Measurements from ENCODE around the gene AKR1E2. TPM values are rescaled to one million over a fixed set of nuclear protein-coding genes. Genes with fewer than 3 reads are reported as not detected.

Gene AKR1E2
- total RNA-seq, 4 donors from 2014 or later, result 7.1 to 14.1 (median 12.2) TPM

DNA sequence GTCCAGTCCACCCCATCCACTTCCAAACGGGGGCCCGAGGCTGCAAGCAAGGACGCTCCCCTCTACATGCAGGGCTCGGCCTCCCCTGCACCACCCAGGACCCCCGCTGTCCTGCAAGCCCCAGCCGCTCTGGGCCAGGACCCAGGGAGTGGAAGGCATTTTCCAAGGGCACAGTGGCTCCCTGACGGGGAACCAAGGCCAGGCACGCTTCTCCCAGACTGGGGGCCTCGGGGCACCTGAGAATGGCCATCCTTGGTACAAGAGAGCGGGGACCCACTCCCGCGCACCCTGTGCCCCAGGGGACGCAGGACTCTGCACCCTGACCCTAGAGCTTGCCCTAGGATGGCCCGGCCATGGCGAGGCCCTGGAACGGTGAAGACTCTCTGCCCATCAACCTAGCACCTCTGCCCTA, 545 bp upstream of the AKR1E2 start:
- TF ChIP-seq, protein P1, sequence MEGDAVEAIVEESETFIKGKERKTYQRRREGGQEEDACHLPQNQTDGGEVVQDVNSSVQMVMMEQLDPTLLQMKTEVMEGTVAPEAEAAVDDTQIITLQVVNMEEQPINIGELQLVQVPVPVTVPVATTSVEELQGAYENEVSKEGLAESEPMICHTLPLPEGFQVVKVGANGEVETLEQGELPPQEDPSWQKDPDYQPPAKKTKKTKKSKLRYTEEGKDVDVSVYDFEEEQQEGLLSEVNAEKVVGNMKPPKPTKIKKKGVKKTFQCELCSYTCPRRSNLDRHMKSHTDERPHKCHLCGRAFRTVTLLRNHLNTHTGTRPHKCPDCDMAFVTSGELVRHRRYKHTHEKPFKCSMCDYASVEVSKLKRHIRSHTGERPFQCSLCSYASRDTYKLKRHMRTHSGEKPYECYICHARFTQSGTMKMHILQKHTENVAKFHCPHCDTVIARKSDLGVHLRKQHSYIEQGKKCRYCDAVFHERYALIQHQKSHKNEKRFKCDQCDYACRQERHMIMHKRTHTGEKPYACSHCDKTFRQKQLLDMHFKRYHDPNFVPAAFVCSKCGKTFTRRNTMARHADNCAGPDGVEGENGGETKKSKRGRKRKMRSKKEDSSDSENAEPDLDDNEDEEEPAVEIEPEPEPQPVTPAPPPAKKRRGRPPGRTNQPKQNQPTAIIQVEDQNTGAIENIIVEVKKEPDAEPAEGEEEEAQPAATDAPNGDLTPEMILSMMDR (IDR thresholded peaks at IDR 0.05; ENCODE audit: low read depth), result no peak

DNA sequence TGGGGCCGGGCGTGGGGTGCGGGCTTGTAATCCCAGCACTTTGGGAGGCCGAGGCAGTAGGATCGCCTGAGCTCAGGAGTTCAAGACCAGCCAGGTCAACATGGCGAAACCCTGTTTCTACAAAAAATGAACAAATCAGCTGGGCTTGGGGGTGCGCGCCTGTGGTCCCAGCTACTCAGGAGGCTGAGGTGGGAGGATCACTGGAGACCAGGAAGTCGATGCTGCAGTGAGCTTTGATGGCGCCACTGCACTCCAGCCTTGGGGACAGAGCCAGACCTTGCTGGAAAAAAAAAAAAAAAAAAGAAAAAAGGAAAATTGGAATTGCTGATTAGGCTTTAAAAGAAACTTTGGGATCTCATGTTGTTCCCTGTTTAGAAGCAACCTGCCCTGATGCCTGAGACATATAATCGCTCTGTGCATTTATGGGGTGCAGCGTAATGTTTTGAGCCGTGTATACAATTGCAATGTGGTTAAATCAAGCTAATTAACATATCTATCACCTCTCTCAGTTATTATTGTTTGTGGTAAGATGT, 851 bp downstream of the AKR1E2 start:
- TF ChIP-seq, protein P1 (IDR thresholded peaks at IDR 0.05; ENCODE audit: low read depth), result no peak

DNA sequence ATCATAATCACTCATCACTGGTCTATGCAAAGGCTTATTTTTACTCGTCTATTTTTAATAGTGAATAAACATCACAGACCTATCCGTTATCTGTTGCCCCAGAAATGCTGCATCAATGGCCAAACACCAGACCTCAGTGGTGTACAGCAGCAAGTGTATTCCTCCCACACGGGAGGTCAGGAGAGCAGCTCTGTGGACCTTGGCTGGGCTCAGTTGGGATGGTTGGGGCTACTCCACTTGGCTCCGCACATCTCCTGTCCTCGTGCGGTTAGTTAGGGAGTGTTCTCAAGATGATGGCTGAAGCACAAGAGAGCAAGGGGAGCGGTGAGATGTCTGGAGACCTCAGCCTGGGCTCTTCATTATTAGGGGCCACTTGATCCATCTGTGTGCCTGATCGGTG, 2.0 kb downstream of the AKR1E2 start:
- TF ChIP-seq, protein P1 (IDR thresholded peaks at IDR 0.05; ENCODE audit: low read depth), result no peak

DNA sequence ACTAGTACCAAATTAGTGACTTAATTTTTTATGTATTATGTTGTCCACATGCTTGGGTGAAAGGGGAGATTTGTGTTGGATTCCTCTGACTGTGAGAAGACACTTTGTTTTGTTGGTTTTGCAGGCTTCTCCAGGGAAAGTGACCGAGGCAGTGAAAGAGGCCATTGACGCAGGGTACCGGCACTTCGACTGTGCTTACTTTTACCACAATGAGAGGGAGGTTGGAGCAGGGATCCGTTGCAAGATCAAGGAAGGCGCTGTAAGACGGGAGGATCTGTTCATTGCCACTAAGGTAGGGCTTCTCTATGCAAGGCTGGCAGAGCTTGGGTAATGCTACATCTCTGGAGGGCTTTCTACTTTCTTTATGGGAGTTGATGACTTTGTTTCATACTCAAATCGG, 4.5 kb downstream of the AKR1E2 start:
- TF ChIP-seq, protein P1 (IDR thresholded peaks at IDR 0.05; ENCODE audit: low read depth), result no peak

DNA sequence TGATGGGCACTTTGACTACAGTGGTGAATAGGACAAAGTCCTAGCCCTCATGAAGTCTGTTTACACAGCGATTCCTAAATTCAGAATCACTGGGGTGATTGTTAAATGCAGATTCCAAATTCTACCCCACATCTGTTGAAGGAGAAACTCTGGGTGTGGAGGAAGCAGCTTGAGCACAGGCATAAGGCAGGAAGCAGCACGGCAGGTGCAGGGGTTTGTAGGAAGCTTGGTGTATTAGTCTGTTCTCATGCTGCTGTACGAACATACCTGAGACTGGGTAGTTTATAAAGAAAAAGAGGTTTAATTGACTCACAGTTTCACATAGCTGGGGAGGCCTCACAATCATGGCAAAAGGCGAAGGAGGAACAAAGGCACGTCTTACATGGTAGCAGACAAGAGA, 5.1 kb downstream of the AKR1E2 start:
- TF ChIP-seq, protein P1 (IDR thresholded peaks at IDR 0.05; ENCODE audit: low read depth), result no peak

DNA sequence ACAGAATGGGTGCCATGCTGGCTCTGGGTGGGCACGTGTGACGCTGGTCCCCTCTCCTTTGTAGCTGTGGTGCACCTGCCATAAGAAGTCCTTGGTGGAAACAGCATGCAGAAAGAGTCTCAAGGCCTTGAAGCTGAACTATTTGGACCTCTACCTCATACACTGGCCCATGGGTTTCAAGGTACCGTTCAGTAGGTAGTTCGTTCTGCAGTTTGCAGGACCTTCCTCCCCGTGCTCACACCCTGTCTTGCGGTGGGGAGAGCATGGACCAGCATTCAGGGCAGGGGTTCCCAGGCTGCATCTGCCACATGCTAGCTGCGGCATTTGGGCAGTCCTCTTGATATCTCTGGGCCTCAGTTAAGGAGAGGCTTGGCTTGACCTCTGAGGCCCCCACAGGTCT, 7.3 kb downstream of the AKR1E2 start:
- TF ChIP-seq, protein P1 (IDR thresholded peaks at IDR 0.05; ENCODE audit: low read depth), result no peak

DNA sequence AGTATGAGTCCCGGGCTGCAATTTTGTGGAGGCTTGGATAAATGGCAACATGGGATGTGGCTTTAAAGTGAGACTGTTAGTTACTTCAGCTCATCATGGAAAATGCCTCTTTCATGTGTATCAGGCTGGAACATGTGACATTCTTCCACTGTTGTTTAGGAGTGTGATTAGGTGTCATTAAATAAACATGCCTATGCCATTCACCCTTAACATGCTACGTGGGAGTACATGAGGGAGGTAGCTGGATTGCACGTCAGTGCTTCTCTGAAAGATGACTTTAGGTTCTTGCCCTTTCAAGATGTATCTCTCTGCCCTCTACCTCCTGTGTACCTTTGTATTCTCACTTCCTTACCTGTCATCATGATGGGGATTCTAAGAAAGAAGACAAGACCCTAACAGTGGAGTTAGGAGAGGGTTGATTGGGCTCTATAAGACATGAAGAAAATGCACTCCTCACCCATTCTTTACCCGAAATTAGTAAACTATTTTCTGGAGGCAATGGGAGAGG, 8.9 kb downstream of the AKR1E2 start:
- TF ChIP-seq, protein P1 (IDR thresholded peaks at IDR 0.05; ENCODE audit: low read depth), result no peak

Measured in subcutaneous adipose tissue (tissue), 4 donors.